Skeletal muscle tissue (tissue), 4 donors: ENCODE measurements around the gene CLCN7. TPM values are rescaled to one million over a fixed set of nuclear protein-coding genes. Genes with fewer than 3 reads are reported as not detected.

Experiments
- H3K27ac ChIP-seq: one replicate; pipeline ENCODE4 v1.7.0; 2013; ENCODE audit warnings: mild to moderate bottlenecking, low read depth, low read length, inconsistent platforms
- H3K27me3 ChIP-seq, 3 donors: one replicate each; pipeline ENCODE4 v1.7.0; 2013; ENCODE audit warnings: low read length in 3 of 3; ENCODE audit not compliant: control insufficient read depth in 3 of 3, insufficient read depth in 3 of 3
- H3K36me3 ChIP-seq, 3 donors: one replicate each; pipeline ENCODE4 v1.7.0; 2013; ENCODE audit warnings: low read length in 3 of 3; ENCODE audit not compliant: control insufficient read depth in 3 of 3, insufficient read depth in 3 of 3
- H3K4me1 ChIP-seq, 3 donors: one replicate each; pipeline ENCODE4 v1.7.0; 2013; ENCODE audit warnings: low read length in 3 of 3, mild to moderate bottlenecking in 3 of 3; ENCODE audit not compliant: control insufficient read depth in 3 of 3, insufficient read depth in 3 of 3
- H3K4me3 ChIP-seq, 3 donors: one replicate each; pipeline ENCODE4 v1.7.0; 2013; ENCODE audit warnings: low read length in 3 of 3
- H3K9ac ChIP-seq, 3 donors: one replicate each; pipeline ENCODE4 v1.7.0; 2013; ENCODE audit warnings: low read length in 3 of 3, mild to moderate bottlenecking in 3 of 3, moderate library complexity in 2 of 3, low read depth in 1 of 3
- H3K9me3 ChIP-seq, 3 donors: one replicate each; pipeline ENCODE4 v1.7.0; 2013; ENCODE audit warnings: low read length in 3 of 3; ENCODE audit not compliant: control insufficient read depth in 3 of 3
- total RNA-seq: library from RNA; depleted of rRNA; stranded (reverse); fragments of >200 nt; gene quantifications from one replicate; pipeline ENCODE4 v1.2.3, GENCODE V29; 2014
- donor health status: Osteomylitis.

The CLCN7 gene
- total RNA-seq, 1 donor from 2014 or later: 31.8 TPM

DNA sequence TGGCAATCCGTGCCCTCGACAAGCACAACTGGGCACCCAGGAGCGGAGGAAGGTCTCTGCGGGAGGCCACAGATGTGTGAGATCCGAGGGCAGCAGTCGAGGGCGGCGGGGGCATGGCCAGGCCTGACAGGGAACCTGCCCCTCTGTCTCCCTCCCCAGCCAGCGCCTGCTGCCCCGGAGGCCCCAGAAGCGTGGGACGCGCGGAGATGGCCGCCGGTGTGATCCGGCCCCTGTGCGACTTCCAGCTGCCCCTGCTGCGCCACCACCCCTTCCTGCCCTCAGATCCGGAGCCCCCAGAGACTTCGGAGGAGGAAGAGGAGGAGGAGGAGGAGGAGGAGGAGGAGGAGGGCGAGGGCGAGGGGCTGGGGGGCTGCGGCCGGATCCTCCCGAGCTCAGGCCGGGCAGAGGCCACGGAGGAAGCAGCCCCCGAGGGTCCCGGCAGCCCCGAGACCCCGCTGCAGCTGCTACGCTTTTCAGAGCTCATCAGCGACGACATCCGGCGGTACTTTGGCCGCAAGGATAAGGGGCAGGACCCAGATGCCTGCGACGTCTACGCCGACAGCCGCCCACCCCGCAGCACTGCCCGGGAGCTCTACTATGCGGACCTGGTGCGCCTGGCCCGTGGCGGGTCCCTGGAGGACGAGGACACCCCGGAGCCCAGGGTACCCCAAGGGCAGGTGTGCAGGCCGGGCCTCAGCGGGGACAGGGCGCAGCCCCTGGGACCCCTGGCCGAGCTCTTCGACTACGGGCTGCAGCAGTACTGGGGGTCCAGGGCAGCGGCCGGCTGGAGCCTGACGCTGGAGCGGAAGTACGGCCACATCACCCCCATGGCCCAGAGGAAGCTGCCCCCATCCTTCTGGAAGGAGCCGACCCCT lies 42.2 kb downstream of the CLCN7 start:
- peak overlapping the region in 2 of 3 donors; percentile 25 to 43 for H3K9ac ChIP-seq
- no peaks in the 10 kb centered on the region for H3K4me1 ChIP-seq
- peaks cover 0 to 12% (median 5%) of the 10 kb centered on the region in 3 donors for H3K27me3 ChIP-seq
- no peaks in the 10 kb centered on the region for H3K36me3 ChIP-seq
- H3K9me3 ChIP-seq: no peaks in the 10 kb centered on the region
- H3K4me3 ChIP-seq: no peak overlapping the region
- H3K27ac ChIP-seq: no peak overlapping the region

- H3K36me3 ChIP-seq: no peaks in the 10 kb centered on the region
- no peak overlapping the region for H3K27ac ChIP-seq
- H3K9ac ChIP-seq: peak overlapping the region in 1 of 3 donors; percentile 43
- H3K27me3 ChIP-seq: peaks cover 0 to 12% (median 5%) of the 10 kb centered on the region in 3 donors
- no peak overlapping the region for H3K4me3 ChIP-seq
- H3K9me3 ChIP-seq: no peaks in the 10 kb centered on the region
- H3K4me1 ChIP-seq: no peaks in the 10 kb centered on the region
These were observed 43.1 kb downstream of the CLCN7 start for GRCh38 chr16:1431497-1432270.

GRCh38 chr16:1430759-1431496 lies 43.9 kb downstream of the CLCN7 start, which contains the start of gene PERCC1:
Gene PERCC1, plus strand, starts transcription at chr16:1431078. Its CDS starts 1,516 bp downstream, at chr16:1432594.
- Histone ChIP-seq H3K4me3 (no peak within 1 kb of the TSS), H3K9me3 (no peaks in the 10 kb centered on the region), H3K4me1 (no peaks in the 10 kb centered on the region), H3K27me3 (peaks cover 0 to 12% (median 5%) of the 10 kb centered on the region in 3 donors), H3K27ac (no peak within 1 kb of the TSS), H3K9ac (no peak within 1 kb of the TSS), H3K36me3 (no peaks in the 10 kb centered on the region)

DNA sequence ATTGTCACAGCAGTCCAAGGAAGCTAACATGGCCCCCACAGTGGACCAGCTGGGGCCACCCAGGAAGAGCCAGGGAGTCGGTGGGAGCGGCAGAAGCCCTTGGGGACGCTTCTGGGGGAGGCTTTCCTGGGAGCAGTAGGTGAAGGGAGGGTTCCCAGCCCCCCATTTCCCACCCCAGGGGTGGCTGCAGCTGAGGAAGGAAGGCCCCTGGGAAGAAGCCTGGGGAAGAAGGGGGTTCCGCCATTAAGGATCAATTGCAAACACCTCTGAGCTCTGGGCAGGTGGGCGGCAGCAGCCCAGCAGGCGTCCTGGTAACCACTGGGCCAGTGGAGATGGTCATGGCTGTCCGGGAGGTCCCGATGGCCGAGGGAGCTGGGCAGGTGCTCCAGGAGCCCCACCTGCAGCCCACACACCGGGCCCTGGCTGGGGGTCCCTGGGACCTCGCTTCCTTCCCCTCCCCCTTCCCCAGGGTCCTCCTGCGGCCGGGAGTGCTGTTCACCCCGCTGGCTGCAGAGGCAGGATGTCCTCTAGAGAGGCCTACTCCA lies 44.5 kb downstream of the CLCN7 start:
- H3K36me3 ChIP-seq: no peaks in the 10 kb centered on the region
- no peak overlapping the region for H3K27ac ChIP-seq
- H3K4me3 ChIP-seq: no peak overlapping the region
- no peak overlapping the region for H3K9ac ChIP-seq
- H3K4me1 ChIP-seq: no peaks in the 10 kb centered on the region
- H3K9me3 ChIP-seq: no peaks in the 10 kb centered on the region
- H3K27me3 ChIP-seq: peaks cover 0 to 12% (median 5%) of the 10 kb centered on the region in 3 donors

- H3K4me1 ChIP-seq: no peaks in the 10 kb centered on the region
These were observed 45.2 kb downstream of the CLCN7 start for GRCh38 chr16:1429631-1430030.

DNA sequence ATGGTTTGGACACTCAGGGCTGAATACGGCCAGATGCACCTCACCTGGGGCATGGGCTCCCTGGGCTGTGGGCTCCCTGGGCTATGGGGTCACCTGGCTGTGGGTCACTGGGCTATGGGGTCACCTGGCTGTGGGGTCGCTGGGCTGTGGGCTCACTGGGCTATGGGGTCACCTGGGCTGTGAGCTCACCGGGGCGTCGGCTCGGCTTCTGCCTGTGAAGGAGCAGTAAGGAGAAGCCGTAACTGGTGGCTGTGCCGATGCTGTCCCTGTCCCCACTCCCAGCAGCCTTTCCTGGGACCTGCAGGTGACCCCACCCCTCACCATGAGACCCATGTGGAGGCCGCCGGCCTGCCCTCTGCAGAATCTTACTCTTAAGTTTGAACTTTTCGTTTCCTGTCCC lies 45.8 kb downstream of the CLCN7 start:
- Histone ChIP-seq H3K27me3 (peaks cover 0 to 12% (median 5%) of the 10 kb centered on the region in 3 donors), H3K27ac (no peak overlapping the region), H3K36me3 (no peaks in the 10 kb centered on the region), H3K4me1 (no peaks in the 10 kb centered on the region), H3K9me3 (no peaks in the 10 kb centered on the region), H3K9ac (peak overlapping the region in 1 of 3 donors; percentile 40), H3K4me3 (no peak overlapping the region)

More at GRCh38 chr16:1429631-1430030, 45.2 kb downstream of the CLCN7 start:
- Histone ChIP-seq H3K36me3 (no peaks in the 10 kb centered on the region), H3K4me3 (no peak overlapping the region), H3K27ac (no peak overlapping the region), H3K9me3 (no peaks in the 10 kb centered on the region), H3K9ac (no peak overlapping the region), H3K27me3 (peaks cover 0 to 12% (median 5%) of the 10 kb centered on the region in 3 donors)

DNA sequence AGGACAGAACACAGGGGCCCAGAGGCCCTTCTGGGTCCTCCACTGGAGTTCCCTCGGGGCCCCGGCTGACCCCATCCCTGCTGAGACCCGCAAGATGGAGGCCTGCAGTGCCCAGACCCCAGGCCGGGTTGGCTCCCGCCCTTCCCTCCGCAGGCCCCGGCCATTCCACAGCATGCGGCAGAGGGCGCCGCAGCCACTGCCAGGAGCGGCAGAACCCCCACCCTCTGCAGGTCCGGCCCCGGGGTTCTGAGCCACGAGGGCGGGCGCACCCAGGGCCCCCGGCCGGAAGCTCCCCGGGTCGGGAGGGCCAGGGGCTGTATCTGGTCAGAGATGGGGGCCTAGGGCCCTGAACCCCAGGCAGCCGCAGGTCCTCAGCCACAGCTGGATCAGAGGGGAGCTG lies 46.3 kb downstream of the CLCN7 start:
- Histone ChIP-seq H3K9me3 (no peaks in the 10 kb centered on the region), H3K4me3 (no peak overlapping the region), H3K36me3 (no peaks in the 10 kb centered on the region), H3K9ac (peak overlapping the region in 1 of 3 donors; percentile 40), H3K27me3 (peaks cover 0 to 12% (median 5%) of the 10 kb centered on the region in 3 donors), H3K4me1 (no peaks in the 10 kb centered on the region), H3K27ac (no peak overlapping the region)

GRCh38 chr16:1427473-1428461 lies 47.1 kb downstream of the CLCN7 start:
- no peak overlapping the region for H3K4me3 ChIP-seq
- H3K27me3 ChIP-seq: peaks cover 0 to 12% (median 5%) of the 10 kb centered on the region in 3 donors
- H3K27ac ChIP-seq: no peak overlapping the region
- H3K36me3 ChIP-seq: no peaks in the 10 kb centered on the region
- no peaks in the 10 kb centered on the region for H3K4me1 ChIP-seq
- H3K9me3 ChIP-seq: no peaks in the 10 kb centered on the region
- H3K9ac ChIP-seq: peak overlapping the region in 1 of 3 donors; percentile 40
